IMR-90 (cell line): ENCODE data around the gene LPCAT2. TPM values are rescaled to one million over a fixed set of nuclear protein-coding genes. Genes with fewer than 3 reads are reported as not detected.

Experiments used
- ATAC-seq: fragments of 200-7000 bp; cut with Tn5 transposase; 2 replicates; pipeline ENCODE4 v1.9.1; 2020; ENCODE audit warnings: low read depth, mild to moderate bottlenecking, moderate library complexity
- BruUV-seq: library from RNA; stranded (reverse); fragments of 400-500 nt; replicated peaks from 2 replicates; lab custom pipeline; 2021; lab: Mats Ljungman, UMichigan
- CTCF ChIA-PET: fragments of 300-600 bp; formaldehyde crosslinking; extraction: SDS; loops from one replicate; lab custom pipeline; 2021; ENCODE audit warnings: antibody characterized with exemption; lab: Yijun Ruan, JAX
- POLR2A ChIA-PET: fragments of 300-600 bp; sonication (Branson Sonifier 250); formaldehyde crosslinking; loops from one replicate; lab custom pipeline; 2022; ENCODE audit warnings: antibody characterized with exemption; ENCODE audit not compliant: unreplicated experiment; lab: Charles Lee
- DNase-seq: peaks from one replicate; pipeline ENCODE4 v3.0.0; 2013
- H2AFZ ChIP-seq: replicated peaks from 2 replicates; pipeline ENCODE3; 2013; ENCODE audit warnings: low read length, mild to moderate bottlenecking; ENCODE audit not compliant: poor library complexity
- H2AK5ac ChIP-seq: 2 replicates; pipeline ENCODE4 v1.6.1; 2013; ENCODE audit warnings: low read depth, low read length, inconsistent platforms
- H2AK9ac ChIP-seq: replicated peaks from 2 replicates; pipeline ENCODE3; 2013; ENCODE audit warnings: mild to moderate bottlenecking, low read depth, low read length, moderate library complexity; ENCODE audit not compliant: poor library complexity
- H2BK120ac ChIP-seq: 2 replicates; pipeline ENCODE4 v1.6.1; 2013; ENCODE audit warnings: low read depth, low read length, inconsistent platforms
- H2BK15ac ChIP-seq: 3 replicates; pipeline ENCODE4 v1.6.1; 2013; ENCODE audit warnings: low read depth, low read length, inconsistent platforms
- H2BK20ac ChIP-seq: 2 replicates; pipeline ENCODE4 v1.6.1; 2013; ENCODE audit warnings: low read depth, mild to moderate bottlenecking, inconsistent platforms, low read length, moderate library complexity
- H2BK5ac ChIP-seq: 2 replicates; pipeline ENCODE4 v1.6.1; 2013; ENCODE audit warnings: mild to moderate bottlenecking, low read depth, low read length, inconsistent platforms; ENCODE audit not compliant: poor library complexity, severe bottlenecking
- H3K14ac ChIP-seq: replicated peaks from 2 replicates; pipeline ENCODE4 v1.6.1; 2013; ENCODE audit warnings: low read depth, low read length, inconsistent platforms
- H3K18ac ChIP-seq: 2 replicates; pipeline ENCODE4 v1.6.1; 2013; ENCODE audit warnings: low read depth, low read length, control low read depth
- H3K23ac ChIP-seq: 2 replicates; pipeline ENCODE4 v1.6.1; 2013; ENCODE audit warnings: low read depth, low read length, inconsistent platforms
- H3K27ac ChIP-seq: 2 replicates; pipeline ENCODE4 v1.5.1; 2013; ENCODE audit warnings: mild to moderate bottlenecking, control low read depth, low read length; ENCODE audit not compliant: insufficient read depth
- H3K27me3 ChIP-seq: 2 replicates; pipeline ENCODE4 v1.6.1; 2013; ENCODE audit warnings: low read length; ENCODE audit not compliant: control insufficient read depth, insufficient read depth
- H3K36me3 ChIP-seq: 2 replicates; pipeline ENCODE4 v1.6.1; 2013; ENCODE audit warnings: low read length, mixed read lengths; ENCODE audit not compliant: control insufficient read depth, insufficient read depth
- H3K4ac ChIP-seq: 2 replicates; pipeline ENCODE4 v1.6.1; 2013; ENCODE audit warnings: low read depth, low read length, inconsistent platforms
- H3K4me1 ChIP-seq: 2 replicates; pipeline ENCODE4 v1.6.1; 2013; ENCODE audit warnings: low read length, mixed read lengths; ENCODE audit not compliant: control insufficient read depth, insufficient read depth
- H3K4me2 ChIP-seq: 2 replicates; pipeline ENCODE4 v1.6.1; 2013; ENCODE audit warnings: low read depth, mild to moderate bottlenecking, control low read depth, low read length, moderate library complexity
- H3K4me3 ChIP-seq: 2 replicates; pipeline ENCODE4 v1.5.1; 2013; ENCODE audit warnings: low read depth, mild to moderate bottlenecking, control low read depth, low read length, moderate library complexity; ENCODE audit not compliant: insufficient read depth
- H3K56ac ChIP-seq: 2 replicates; pipeline ENCODE4 v1.6.1; 2013; ENCODE audit warnings: low read length, inconsistent platforms; ENCODE audit not compliant: insufficient read depth; ENCODE audit errors: extremely low read depth
- H3K79me1 ChIP-seq, 2 experiments: 2 replicates each; pipeline ENCODE4 v1.6.1; 2013; ENCODE audit warnings: low read length in 2 of 2, inconsistent platforms in 1 of 2, low read depth in 1 of 2
- H3K9ac ChIP-seq: 2 replicates; pipeline ENCODE4 v1.6.1; 2013; ENCODE audit warnings: low read depth, low read length, control low read depth
- H3K9me1 ChIP-seq: 2 replicates; pipeline ENCODE4 v1.6.1; 2013; ENCODE audit warnings: low read length, inconsistent platforms; ENCODE audit not compliant: insufficient read depth
- H3K9me3 ChIP-seq: 2 replicates; pipeline ENCODE4 v1.6.1; 2013; ENCODE audit warnings: low read length; ENCODE audit not compliant: control insufficient read depth, insufficient read depth
- H4K20me1 ChIP-seq: 2 replicates; pipeline ENCODE4 v1.6.1; 2013; ENCODE audit warnings: low read length, inconsistent platforms; ENCODE audit not compliant: insufficient read depth
- H4K5ac ChIP-seq: 2 replicates; pipeline ENCODE4 v1.6.1; 2013; ENCODE audit warnings: mild to moderate bottlenecking, low read depth, low read length, control low read depth
- H4K8ac ChIP-seq, 2 experiments: 2 replicates each; pipeline ENCODE4 v1.6.1; 2013; ENCODE audit warnings: low read depth in 2 of 2, low read length in 2 of 2, control low read depth in 1 of 2, inconsistent platforms in 1 of 2
- H4K91ac ChIP-seq: 2 replicates; pipeline ENCODE4 v1.6.1; 2013; ENCODE audit warnings: low read depth, low read length, inconsistent platforms; ENCODE audit not compliant: insufficient read depth
- BHLHE40 ChIP-seq: fragments of 150-350 bp; IDR thresholded peaks from 2 replicates; pipeline ENCODE4 v1.6.1; 2016; ENCODE audit warnings: mild to moderate bottlenecking, low read depth, low read length
- CEBPB ChIP-seq: IDR thresholded peaks from 2 replicates; pipeline ENCODE4 v1.6.1; 2012; ENCODE audit warnings: low read depth, low read length, improper control_type of control experiment
- CHD1 ChIP-seq: IDR thresholded peaks from 2 replicates; pipeline ENCODE4 v1.6.1; 2012; ENCODE audit warnings: low read depth, low read length, improper control_type of control experiment
- CTCF ChIP-seq: conservative IDR thresholded peaks from 2 replicates; pipeline ENCODE4 v1.5.1; 2012; ENCODE audit warnings: mild to moderate bottlenecking, low read depth, low read length, improper control_type of control experiment
- FOS ChIP-seq: fragments of 150-350 bp; IDR thresholded peaks from 2 replicates; pipeline ENCODE4 v1.6.1; 2016; ENCODE audit warnings: low read depth, low read length
- MAFK ChIP-seq: IDR thresholded peaks from 2 replicates; pipeline ENCODE4 v1.6.1; 2012; ENCODE audit warnings: low read depth, low read length, improper control_type of control experiment
- MAZ ChIP-seq: IDR thresholded peaks from 2 replicates; pipeline ENCODE4 v1.6.1; 2012; ENCODE audit warnings: low read depth, mild to moderate bottlenecking, low read length, improper control_type of control experiment, moderate library complexity, borderline replicate concordance
- MXI1 ChIP-seq: IDR thresholded peaks from 2 replicates; pipeline ENCODE4 v1.6.1; 2012; ENCODE audit warnings: low read depth, mild to moderate bottlenecking, low read length, moderate library complexity, borderline replicate concordance
- NFE2L2 ChIP-seq: fragments of 150-350 bp; IDR thresholded peaks from 2 replicates; pipeline ENCODE4 v1.6.1; 2016; ENCODE audit warnings: low read depth, mild to moderate bottlenecking, low read length
- POLR2A ChIP-seq: IDR thresholded peaks from 2 replicates; pipeline ENCODE4 v1.6.1; 2012; ENCODE audit warnings: mild to moderate bottlenecking, low read depth, low read length
- RAD21 ChIP-seq: IDR thresholded peaks from 2 replicates; pipeline ENCODE4 v1.6.1; 2012; ENCODE audit warnings: low read length, improper control_type of control experiment
- RCOR1 ChIP-seq: IDR thresholded peaks from 2 replicates; pipeline ENCODE4 v1.6.1; 2012; ENCODE audit warnings: mild to moderate bottlenecking, low read length, improper control_type of control experiment; ENCODE audit not compliant: insufficient replicate concordance
- RFX5 ChIP-seq: IDR thresholded peaks from 2 replicates; pipeline ENCODE4 v1.8.0; 2012; ENCODE audit warnings: low read depth, mild to moderate bottlenecking, low read length, moderate library complexity
- SMC3 ChIP-seq: fragments of 150-350 bp; IDR thresholded peaks from 2 replicates; pipeline ENCODE4 v1.6.1; 2016; ENCODE audit warnings: low read depth, mild to moderate bottlenecking, antibody characterized with exemption, low read length, moderate library complexity
- WGBS, 2 experiments: methylation state at CpG; one replicate each; pipeline versions ENCODE4 v1.1.5 to v1.1.7; 2013; ENCODE audit warnings: missing lambda C conversion rate in 2 of 2; ENCODE audit not compliant: insufficient read length in 1 of 2; ENCODE audit errors: extremely low coverage in 2 of 2; 5-methylcytosine and 5-hydroxymethylcytosine counted together
- dilution Hi-C: fragments of 300-500 bp; cut with HindIII; formaldehyde crosslinking; loops from one replicate; pipeline ENCODE4 v1.14.3; 2018; ENCODE audit warnings: low sequenced_read_pairs; ENCODE audit not compliant: unreplicated experiment
- in situ Hi-C: fragments of 300-500 bp; cut with MboI; formaldehyde crosslinking; loops from 3 replicates; pipeline ENCODE4 v1.14.3; 2019; ENCODE audit warnings: low sequenced_read_pairs, inconsistent platforms, mixed read lengths
- intact Hi-C: fragments of 100-400 bp; cut with micrococcal nuclease; formaldehyde crosslinking; loops from 2 replicates; pipeline ENCODE4 v1.10.0; 2022
- polyA plus RNA-seq, 3 experiments: library from polyadenylated mRNA; depleted of rRNA; stranded (reverse); fragments of >200 nt; gene quantifications; 2 replicates each; pipeline ENCODE4 v1.2.3, GENCODE V29; 2012; ENCODE audit warnings: low replicate concordance in 1 of 3
- total RNA-seq: library from RNA; depleted of rRNA; stranded (reverse); fragments of >200 nt; gene quantifications from 2 replicates; pipeline ENCODE4 v1.2.3, GENCODE V29; 2012
- TF ChIP-seq, protein P1 (sequence below): fragments of 150-350 bp; IDR thresholded peaks from 2 replicates; pipeline ENCODE4 v1.6.1; 2017; ENCODE audit warnings: mild to moderate bottlenecking, antibody characterized with exemption, low read length, low read depth
- TF ChIP-seq, protein P2 (sequence below): fragments of 150-350 bp; IDR thresholded peaks from 2 replicates; pipeline ENCODE4 v1.6.1; 2016; ENCODE audit warnings: low read depth, mild to moderate bottlenecking, low read length, moderate library complexity, borderline replicate concordance

The LPCAT2 gene
- total and polyA plus RNA-seq, 2 of the 4 experiments (the other 2 are of a cell fraction), result 8.6 to 8.7 TPM

GRCh38 chr16:55622272-55622671 lies 113.4 kb downstream of the LPCAT2 start:
- Histone ChIP-seq H2AK9ac (no peak overlapping the region), H3K9ac (no peak overlapping the region), H4K5ac (no peak overlapping the region), H3K27ac (no peak overlapping the region), H3K4ac (no peak overlapping the region), H3K18ac (no peak overlapping the region), H2BK120ac (no peak overlapping the region), H3K4me3 (no peak overlapping the region), H3K4me2 (no peak overlapping the region), H3K23ac (no peak overlapping the region), H3K4me1 (no peaks in the 10 kb centered on the region), H4K8ac (no peak overlapping the region), H3K9me3 (no peaks in the 10 kb centered on the region), H3K9me1 (no peaks in the 10 kb centered on the region), H4K20me1 (no peaks in the 10 kb centered on the region), H2BK20ac (no peak overlapping the region), H2AK5ac (no peak overlapping the region), H2AFZ (no peak overlapping the region), H2BK15ac (no peak overlapping the region), H2BK5ac (no peak overlapping the region), H3K79me1 (no peaks in the 10 kb centered on the region), H3K14ac (no peak overlapping the region), H3K27me3 (peaks cover 7% of the 10 kb centered on the region), H3K56ac (no peak overlapping the region), H3K36me3 (no peaks in the 10 kb centered on the region), H4K91ac (no peak overlapping the region)
- in situ Hi-C loops, result no loop called here
- no CpG with 5 or more reads among the region's 3 CpGs for WGBS, 2 experiments
- CTCF ChIA-PET, result interaction anchor here (1.4 kb wide), 1 partner anchor 13 kb away, joined by 3 read pairs; no protein-coding TSS in a partner anchor
- intact Hi-C loops, result no loop called here
- TF ChIP-seq, protein P1, sequence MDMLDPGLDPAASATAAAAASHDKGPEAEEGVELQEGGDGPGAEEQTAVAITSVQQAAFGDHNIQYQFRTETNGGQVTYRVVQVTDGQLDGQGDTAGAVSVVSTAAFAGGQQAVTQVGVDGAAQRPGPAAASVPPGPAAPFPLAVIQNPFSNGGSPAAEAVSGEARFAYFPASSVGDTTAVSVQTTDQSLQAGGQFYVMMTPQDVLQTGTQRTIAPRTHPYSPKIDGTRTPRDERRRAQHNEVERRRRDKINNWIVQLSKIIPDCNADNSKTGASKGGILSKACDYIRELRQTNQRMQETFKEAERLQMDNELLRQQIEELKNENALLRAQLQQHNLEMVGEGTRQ, result no peak
- TF ChIP-seq BHLHE40 (no peak), POLR2A (no peak), MXI1 (no peak), CHD1 (no peak), SMC3 (no peak), CEBPB (no peak), FOS (no peak), MAZ (no peak), RFX5 (no peak), RCOR1 (no peak), RAD21 (no peak), CTCF (no peak), NFE2L2 (no peak), MAFK (no peak)
- TF ChIP-seq, protein P2, sequence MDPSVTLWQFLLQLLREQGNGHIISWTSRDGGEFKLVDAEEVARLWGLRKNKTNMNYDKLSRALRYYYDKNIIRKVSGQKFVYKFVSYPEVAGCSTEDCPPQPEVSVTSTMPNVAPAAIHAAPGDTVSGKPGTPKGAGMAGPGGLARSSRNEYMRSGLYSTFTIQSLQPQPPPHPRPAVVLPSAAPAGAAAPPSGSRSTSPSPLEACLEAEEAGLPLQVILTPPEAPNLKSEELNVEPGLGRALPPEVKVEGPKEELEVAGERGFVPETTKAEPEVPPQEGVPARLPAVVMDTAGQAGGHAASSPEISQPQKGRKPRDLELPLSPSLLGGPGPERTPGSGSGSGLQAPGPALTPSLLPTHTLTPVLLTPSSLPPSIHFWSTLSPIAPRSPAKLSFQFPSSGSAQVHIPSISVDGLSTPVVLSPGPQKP, result no peak
- ATAC-seq, result no peak
- dilution Hi-C loops, result no loop called here
- POLR2A ChIA-PET, result interaction anchor here (0.5 kb wide), 1 partner anchor 772 kb away, joined by 3 read pairs; no protein-coding TSS in a partner anchor
- BruUV-seq, result no TSS peak
- DNase-seq, result no peak
